Neural cell (in vitro differentiated cells): ENCODE data around the gene TGM1. TPM values are rescaled to one million over a fixed set of nuclear protein-coding genes. Genes with fewer than 3 reads are reported as not detected.

ENCODE experiments used
- H2AFZ ChIP-seq: fragments of 200-600, 300-800 bp; sonication (generic), shearing (Covaris generic); 2 replicates; pipeline ENCODE4 v1.6.0; 2014; ENCODE audit warnings: low read depth, mild to moderate bottlenecking, antibody characterized with exemption, low read length, moderate library complexity
- H3F3A ChIP-seq: fragments of 200-600 bp; shearing (Covaris generic); 2 replicates; pipeline ENCODE4 v1.6.1; 2016; ENCODE audit warnings: mild to moderate bottlenecking, moderate library complexity, mixed read lengths, antibody characterized with exemption, low read length; ENCODE audit not compliant: insufficient read depth, poor library complexity, severe bottlenecking
- H3K27ac ChIP-seq: fragments of 200-600, 300-800 bp; sonication (generic), shearing (Covaris generic); 2 replicates; pipeline ENCODE4 v1.5.1; 2014; ENCODE audit warnings: mild to moderate bottlenecking, low read length, moderate library complexity
- H3K27me3 ChIP-seq: fragments of 300-800, 200-600 bp; sonication (generic), shearing (Covaris generic); 2 replicates; pipeline ENCODE4 v1.6.0; 2014; ENCODE audit warnings: mild to moderate bottlenecking, low read depth, low read length, moderate library complexity; ENCODE audit not compliant: insufficient read depth
- H3K36me3 ChIP-seq: fragments of 300-800, 200-600 bp; sonication (generic), shearing (Covaris generic); 2 replicates; pipeline ENCODE4 v1.5.1; 2014; ENCODE audit warnings: mild to moderate bottlenecking, antibody characterized with exemption, low read length, moderate library complexity; ENCODE audit not compliant: insufficient read depth
- H3K4me2 ChIP-seq: fragments of 300-800, 200-600 bp; sonication (generic), shearing (Covaris generic); 2 replicates; pipeline ENCODE4 v1.6.0; 2014; ENCODE audit warnings: mild to moderate bottlenecking, low read length
- H3K4me3 ChIP-seq: fragments of 300-800, 200-600 bp; sonication (generic), shearing (Covaris generic); 2 replicates; pipeline ENCODE4 v1.5.1; 2014; ENCODE audit warnings: mild to moderate bottlenecking, low read length, moderate library complexity
- H3K79me2 ChIP-seq: fragments of 200-600 bp; shearing (Covaris generic); replicated peaks from 2 replicates; pipeline ENCODE4 v1.6.0; 2014; ENCODE audit warnings: mild to moderate bottlenecking, low read length, moderate library complexity; ENCODE audit not compliant: insufficient read depth
- H3K9ac ChIP-seq: fragments of 300-800, 200-600 bp; sonication (generic), shearing (Covaris generic); 2 replicates; pipeline ENCODE4 v1.6.1; 2016; ENCODE audit warnings: mild to moderate bottlenecking, low read length, mixed read lengths
- H3K9me2 ChIP-seq: fragments of 200-600 bp; shearing (Covaris generic); 2 replicates; pipeline ENCODE4 v1.6.1; 2016; ENCODE audit warnings: mild to moderate bottlenecking, low read length, mixed read lengths; ENCODE audit not compliant: insufficient read depth
- H3K9me3 ChIP-seq: fragments of 200-600, 300-800 bp; sonication (generic), shearing (Covaris generic); 2 replicates; pipeline ENCODE4 v1.6.1; 2016; ENCODE audit warnings: mild to moderate bottlenecking, mixed run types, low read length, moderate library complexity, mixed read lengths
- H4K20me1 ChIP-seq: fragments of 200-600 bp; shearing (Covaris generic); 2 replicates; pipeline ENCODE4 v1.6.1; 2016; ENCODE audit warnings: mild to moderate bottlenecking, mixed run types; ENCODE audit not compliant: insufficient read depth
- CTCF ChIP-seq: fragments of 450-650 bp; IDR thresholded peaks from 2 replicates; pipeline ENCODE4 v1.5.1; 2014; ENCODE audit warnings: antibody characterized with exemption, mild to moderate bottlenecking, moderate library complexity; ENCODE audit not compliant: poor library complexity, severe bottlenecking
- EP300 ChIP-seq: fragments of 450-650 bp; conservative IDR thresholded peaks from 2 replicates; pipeline ENCODE4 v1.6.1; 2014; ENCODE audit warnings: antibody characterized with exemption, mild to moderate bottlenecking, moderate library complexity; ENCODE audit not compliant: poor library complexity, severe bottlenecking
- EZH2 ChIP-seq: fragments of 200-600, 300-800 bp; shearing (Covaris generic), sonication (generic); IDR thresholded peaks from 2 replicates; pipeline ENCODE4 v1.6.1; 2014; ENCODE audit warnings: antibody characterized with exemption, low read length, borderline replicate concordance, mild to moderate bottlenecking; ENCODE audit not compliant: insufficient read depth, poor library complexity, severe bottlenecking
- MXI1 ChIP-seq: fragments of 450-650 bp; conservative IDR thresholded peaks from 2 replicates; pipeline ENCODE4 v1.6.1; 2014; ENCODE audit warnings: antibody characterized with exemption, mild to moderate bottlenecking; ENCODE audit not compliant: poor library complexity, severe bottlenecking
- POLR2AphosphoS5 ChIP-seq: IDR thresholded peaks from 2 replicates; pipeline ENCODE4 v1.6.1; 2012
- RAD21 ChIP-seq: fragments of 450-650 bp; conservative IDR thresholded peaks from 2 replicates; pipeline ENCODE4 v1.6.1; 2014; ENCODE audit warnings: antibody characterized with exemption, mild to moderate bottlenecking, moderate library complexity
- REST ChIP-seq: IDR thresholded peaks from 2 replicates; pipeline ENCODE4 v1.6.1; 2012; ENCODE audit warnings: borderline replicate concordance
- SMC3 ChIP-seq: fragments of 450-650 bp; conservative IDR thresholded peaks from 2 replicates; pipeline ENCODE4 v1.6.1; 2014; ENCODE audit warnings: antibody characterized with exemption, mild to moderate bottlenecking, moderate library complexity; ENCODE audit not compliant: poor library complexity
- TAF1 ChIP-seq: IDR thresholded peaks from 2 replicates; pipeline ENCODE4 v1.6.1; 2012; ENCODE audit warnings: low read depth
- polyA plus RNA-seq: library from polyadenylated mRNA; depleted of rRNA; stranded (reverse); fragments of >200 nt; gene quantifications from 2 replicates; pipeline ENCODE4 v1.2.3, GENCODE V29; 2014

Gene TGM1
- polyA plus RNA-seq, 1 donor from 2014 or later: 3.6 TPM

- TF ChIP-seq SMC3 (no peak), EP300 (no peak), TAF1 (no peak), EZH2 (no peak), CTCF (no peak), MXI1 (no peak), REST (no peak), POLR2AphosphoS5 (no peak), RAD21 (no peak)
- Histone ChIP-seq H4K20me1 (no peaks in the 10 kb centered on the region), H3K79me2 (no peaks in the 10 kb centered on the region), H3K9me3 (no peaks in the 10 kb centered on the region), H3K27ac (no peak overlapping the region), H3K36me3 (no peaks in the 10 kb centered on the region), H3F3A (no peaks in the 10 kb centered on the region), H3K27me3 (no peaks in the 10 kb centered on the region), H3K9ac (no peak overlapping the region), H2AFZ (no peak overlapping the region), H3K4me3 (no peak overlapping the region), H3K4me2 (no peak overlapping the region), H3K9me2 (no peaks in the 10 kb centered on the region)
These were observed 55.8 kb downstream of the TGM1 start for GRCh38 chr14:24207104-24207551.

GRCh38 chr14:24206260-24207103 is 56.5 kb downstream of the TGM1 start:
- Histone ChIP-seq H3K36me3 (no peaks in the 10 kb centered on the region), H3F3A (no peaks in the 10 kb centered on the region), H3K27me3 (no peaks in the 10 kb centered on the region), H3K9me3 (no peaks in the 10 kb centered on the region), H3K4me2 (no peak overlapping the region), H3K27ac (no peak overlapping the region), H3K9ac (no peak overlapping the region), H3K79me2 (no peaks in the 10 kb centered on the region), H2AFZ (no peak overlapping the region), H3K9me2 (no peaks in the 10 kb centered on the region), H3K4me3 (no peak overlapping the region), H4K20me1 (no peaks in the 10 kb centered on the region)
- TF ChIP-seq POLR2AphosphoS5: no peak
- no peak for TF ChIP-seq SMC3
- TF ChIP-seq REST: no peak
- no peak for TF ChIP-seq RAD21
- no peak for TF ChIP-seq MXI1
- TF ChIP-seq CTCF: no peak
- no peak for TF ChIP-seq EP300
- no peak for TF ChIP-seq TAF1
- no peak for TF ChIP-seq EZH2
